Measurements from ENCODE around the gene MYO16. TPM values are rescaled to one million over a fixed set of nuclear protein-coding genes. Genes with fewer than 3 reads are reported as not detected.

Gene MYO16
- total RNA-seq, 1 donor from 2014 or later, result 0.27 TPM

GRCh38 chr13:109254274-109254673, 624.9 kb downstream of the MYO16 start:
- ATAC-seq (no peak), DNase-seq (ENCODE audit: low spot score) (no peak)
- intact Hi-C loops (cut with DNase I), result no loop called here

DNA sequence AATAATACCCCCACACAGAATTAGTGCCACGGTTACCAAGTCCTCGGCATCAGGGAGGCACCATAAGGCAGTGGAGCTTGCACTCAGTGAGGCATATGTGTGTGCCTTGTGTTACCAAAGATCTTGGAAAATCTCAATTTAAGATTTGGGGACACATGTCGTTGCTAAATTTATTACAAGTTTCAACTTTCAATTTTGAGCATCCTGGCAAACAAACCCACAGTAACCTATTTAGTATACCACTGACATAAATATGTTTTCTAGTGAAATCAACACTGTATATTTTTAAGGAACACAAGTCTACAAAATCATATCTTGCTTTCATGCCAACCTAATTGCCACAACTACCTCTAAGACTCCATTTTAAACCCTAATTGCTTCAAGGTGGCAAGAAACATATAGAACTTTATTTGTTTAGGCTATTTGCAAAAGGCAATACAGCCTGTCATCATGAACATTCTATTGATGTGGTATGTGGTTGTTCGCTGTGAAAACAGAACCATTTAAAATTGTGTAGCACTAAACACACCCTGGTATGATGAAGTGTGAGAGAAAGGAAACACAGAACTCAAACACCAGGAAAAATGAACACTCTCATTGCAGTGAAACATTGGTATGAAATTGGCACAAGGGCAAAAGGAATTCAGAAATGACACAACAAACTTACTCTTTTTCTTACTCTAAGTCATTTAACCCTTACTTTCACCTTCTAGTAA, 625.9 kb downstream of the MYO16 start:
- intact Hi-C loops (cut with DNase I), result no loop called here
- DNase-seq (ENCODE audit: low spot score) (no peak), ATAC-seq (no peak)

GRCh38 chr13:109256866-109257760, 627.7 kb downstream of the MYO16 start:
- DNase-seq (ENCODE audit: low spot score) (no peak), ATAC-seq (peak; percentile 85)
- intact Hi-C loops (cut with DNase I), result no loop called here

Data from sciatic nerve (tissue), 2 donors.